GM13977 (cell line): ENCODE data around the gene PIM3.

Experiments used
- DNase-seq: peaks from one replicate; pipeline ENCODE4 v3.0.0; 2012; ENCODE audit warnings: low spot score
- in situ Hi-C: fragments of 300-500 bp; cut with MboI; formaldehyde crosslinking; loops from one replicate; pipeline ENCODE4 v1.12.0; 2022; ENCODE audit warnings: low sequenced_read_pairs, low pct_unique_long_range_greater_than_20kb, mixed read lengths, inconsistent platforms; ENCODE audit not compliant: unreplicated experiment
- TF ChIP-seq, protein P1 (sequence below): IDR thresholded peaks from 2 replicates; pipeline ENCODE4 v1.5.1; 2012; ENCODE audit warnings: mild to moderate bottlenecking, control low read depth; ENCODE audit not compliant: insufficient read depth; ENCODE audit errors: extremely low read depth, missing control alignments

Gene PIM3

DNA sequence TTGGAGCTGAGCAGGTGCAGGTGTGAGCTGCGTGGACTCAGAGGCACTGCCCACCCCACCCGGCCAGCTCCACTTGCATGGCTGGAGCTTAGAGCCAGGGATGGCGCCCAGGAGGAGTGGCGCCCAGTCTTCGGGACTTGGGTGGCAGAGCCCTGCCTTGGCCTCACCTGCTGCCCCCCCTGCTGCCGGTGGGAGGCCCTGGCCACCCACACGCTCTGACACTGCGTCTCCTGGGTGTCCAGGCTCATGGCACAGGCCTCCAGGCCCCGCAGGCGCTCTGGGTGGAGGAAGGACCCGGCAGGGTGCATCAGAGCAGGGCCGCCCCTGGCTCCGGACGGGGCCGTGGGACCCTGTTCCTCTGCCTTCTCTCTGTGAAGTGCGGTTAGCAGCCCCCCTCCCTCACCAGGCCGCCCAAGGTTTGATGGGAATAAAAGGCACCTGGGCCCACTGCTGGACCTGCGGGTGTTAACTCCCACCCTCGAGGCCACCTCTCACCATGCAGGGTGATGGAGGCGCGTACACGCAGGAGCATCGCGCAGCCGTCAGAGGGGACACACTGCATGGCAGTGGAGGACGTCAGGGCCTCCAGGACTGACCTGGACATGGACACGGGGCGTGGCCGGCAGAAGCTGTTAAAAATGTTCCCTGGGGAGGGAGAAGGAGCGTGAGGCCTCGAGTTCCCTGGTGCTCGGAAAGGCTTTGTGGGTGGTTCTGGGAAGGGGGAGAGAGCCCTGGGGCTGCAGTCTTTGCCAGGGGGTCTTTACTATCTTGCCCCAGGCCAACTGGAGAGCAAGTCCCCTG is 40.2 kb downstream of the PIM3 start:
- TF ChIP-seq, protein P1, sequence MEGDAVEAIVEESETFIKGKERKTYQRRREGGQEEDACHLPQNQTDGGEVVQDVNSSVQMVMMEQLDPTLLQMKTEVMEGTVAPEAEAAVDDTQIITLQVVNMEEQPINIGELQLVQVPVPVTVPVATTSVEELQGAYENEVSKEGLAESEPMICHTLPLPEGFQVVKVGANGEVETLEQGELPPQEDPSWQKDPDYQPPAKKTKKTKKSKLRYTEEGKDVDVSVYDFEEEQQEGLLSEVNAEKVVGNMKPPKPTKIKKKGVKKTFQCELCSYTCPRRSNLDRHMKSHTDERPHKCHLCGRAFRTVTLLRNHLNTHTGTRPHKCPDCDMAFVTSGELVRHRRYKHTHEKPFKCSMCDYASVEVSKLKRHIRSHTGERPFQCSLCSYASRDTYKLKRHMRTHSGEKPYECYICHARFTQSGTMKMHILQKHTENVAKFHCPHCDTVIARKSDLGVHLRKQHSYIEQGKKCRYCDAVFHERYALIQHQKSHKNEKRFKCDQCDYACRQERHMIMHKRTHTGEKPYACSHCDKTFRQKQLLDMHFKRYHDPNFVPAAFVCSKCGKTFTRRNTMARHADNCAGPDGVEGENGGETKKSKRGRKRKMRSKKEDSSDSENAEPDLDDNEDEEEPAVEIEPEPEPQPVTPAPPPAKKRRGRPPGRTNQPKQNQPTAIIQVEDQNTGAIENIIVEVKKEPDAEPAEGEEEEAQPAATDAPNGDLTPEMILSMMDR = no peak
- in situ Hi-C loops = no loop called here
- no peak for DNase-seq

DNA sequence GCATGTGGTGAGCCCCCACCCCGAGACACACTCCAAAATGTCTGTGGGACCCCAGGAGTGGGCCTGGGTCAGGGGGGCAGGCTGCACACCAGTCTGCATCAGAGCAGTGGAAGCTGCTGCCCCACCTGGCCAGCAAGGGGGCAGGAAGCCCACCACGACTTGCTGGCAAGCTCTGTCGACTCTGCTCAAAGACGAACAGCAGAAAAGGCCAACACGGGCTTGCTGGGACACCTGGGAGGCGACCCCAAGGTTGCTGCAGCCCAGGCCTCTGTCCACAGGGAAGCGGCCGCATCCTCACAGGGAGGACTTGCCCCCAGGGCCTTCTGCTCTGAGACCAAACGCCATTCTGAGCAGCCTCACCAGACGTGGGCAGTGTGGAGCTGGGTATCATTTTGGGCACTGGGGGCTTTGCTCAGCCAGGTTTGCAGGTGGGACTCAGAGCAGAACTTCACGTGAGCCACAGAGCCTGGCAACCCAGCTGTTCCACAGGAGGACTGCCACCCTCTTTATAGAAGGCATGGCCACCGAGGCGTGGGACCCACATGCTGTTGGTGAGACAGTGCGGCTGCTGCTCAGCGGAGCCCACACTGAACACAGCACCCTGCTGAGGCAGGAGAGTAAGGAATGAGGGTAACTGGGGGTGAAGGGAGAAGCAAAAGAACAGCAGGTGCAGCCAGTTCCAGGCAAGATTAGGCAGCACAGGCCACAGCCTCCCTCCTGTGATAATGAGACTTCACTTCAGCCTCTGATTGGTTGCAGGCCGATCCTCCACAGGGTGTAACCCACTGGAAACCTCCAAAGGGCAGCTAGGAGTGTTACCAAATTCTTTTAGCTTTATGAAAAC is 41.0 kb downstream of the PIM3 start:
- in situ Hi-C loops = no loop called here
- TF ChIP-seq, protein P1 = no peak
- DNase-seq = no peak

DNA sequence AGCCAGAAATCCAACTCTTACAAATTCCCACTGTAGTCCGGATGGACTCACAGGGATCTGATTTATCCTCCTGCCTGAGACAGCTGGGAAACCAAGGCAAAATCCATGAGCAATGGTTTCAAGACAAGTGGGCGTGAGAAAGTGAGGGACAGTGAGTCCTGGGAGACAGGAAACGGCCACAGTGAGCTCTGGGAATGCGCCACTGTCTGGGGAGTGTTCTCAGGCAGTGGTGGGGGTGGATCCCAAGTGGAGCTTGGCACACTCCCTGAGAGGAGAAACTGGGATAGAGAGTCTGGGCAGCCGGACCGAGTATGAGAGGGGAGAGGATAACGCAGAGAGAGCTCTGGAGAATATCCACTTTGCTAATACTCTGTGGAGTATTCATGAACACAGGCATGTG is 42.2 kb downstream of the PIM3 start:
- in situ Hi-C loops = no loop called here
- no peak for DNase-seq
- TF ChIP-seq, protein P1 = no peak

DNA sequence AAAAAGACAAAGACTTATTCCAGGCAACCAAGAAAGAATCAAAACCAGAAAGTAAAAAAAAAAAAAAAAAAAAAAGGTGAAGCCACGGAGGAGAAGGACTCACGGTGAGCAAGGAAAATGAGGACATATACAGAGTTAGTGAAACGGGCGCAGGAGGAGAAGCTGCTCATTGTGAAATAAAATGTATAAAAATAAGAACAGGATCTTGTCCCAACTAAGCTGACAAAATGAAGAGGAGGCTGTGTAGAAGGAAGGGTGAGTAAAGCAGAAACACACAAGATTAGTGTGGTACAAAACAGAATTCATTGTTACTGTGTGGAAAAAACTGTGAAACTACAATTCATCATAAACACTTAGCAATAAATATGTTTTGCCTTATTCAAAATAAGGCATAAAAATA is 44.3 kb downstream of the PIM3 start:
- in situ Hi-C loops = no loop called here
- TF ChIP-seq, protein P1 = no peak
- no peak for DNase-seq

DNA sequence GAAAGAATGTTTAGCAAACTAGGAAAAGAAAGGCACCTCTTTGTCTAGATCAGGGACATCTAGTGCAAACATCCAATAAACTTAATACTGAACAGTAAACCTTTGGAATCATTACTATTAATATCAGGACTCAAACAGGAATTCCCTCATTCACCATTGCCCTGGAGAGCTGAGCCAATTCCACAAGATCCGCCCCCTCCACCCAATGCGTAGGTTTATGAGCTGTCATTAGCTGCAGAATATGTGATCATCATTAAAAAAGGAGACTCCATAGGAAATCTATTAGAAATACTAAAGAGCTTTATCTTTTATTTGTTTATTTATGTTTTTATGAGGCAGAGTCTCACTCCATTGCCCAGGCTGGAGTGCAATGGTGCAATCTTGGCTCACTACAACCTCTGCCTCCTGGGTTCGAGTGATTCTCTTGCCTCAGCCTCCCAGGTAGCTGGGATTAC is 46.5 kb downstream of the PIM3 start:
- TF ChIP-seq, protein P1 = no peak
- no peak for DNase-seq
- in situ Hi-C loops = no loop called here

DNA sequence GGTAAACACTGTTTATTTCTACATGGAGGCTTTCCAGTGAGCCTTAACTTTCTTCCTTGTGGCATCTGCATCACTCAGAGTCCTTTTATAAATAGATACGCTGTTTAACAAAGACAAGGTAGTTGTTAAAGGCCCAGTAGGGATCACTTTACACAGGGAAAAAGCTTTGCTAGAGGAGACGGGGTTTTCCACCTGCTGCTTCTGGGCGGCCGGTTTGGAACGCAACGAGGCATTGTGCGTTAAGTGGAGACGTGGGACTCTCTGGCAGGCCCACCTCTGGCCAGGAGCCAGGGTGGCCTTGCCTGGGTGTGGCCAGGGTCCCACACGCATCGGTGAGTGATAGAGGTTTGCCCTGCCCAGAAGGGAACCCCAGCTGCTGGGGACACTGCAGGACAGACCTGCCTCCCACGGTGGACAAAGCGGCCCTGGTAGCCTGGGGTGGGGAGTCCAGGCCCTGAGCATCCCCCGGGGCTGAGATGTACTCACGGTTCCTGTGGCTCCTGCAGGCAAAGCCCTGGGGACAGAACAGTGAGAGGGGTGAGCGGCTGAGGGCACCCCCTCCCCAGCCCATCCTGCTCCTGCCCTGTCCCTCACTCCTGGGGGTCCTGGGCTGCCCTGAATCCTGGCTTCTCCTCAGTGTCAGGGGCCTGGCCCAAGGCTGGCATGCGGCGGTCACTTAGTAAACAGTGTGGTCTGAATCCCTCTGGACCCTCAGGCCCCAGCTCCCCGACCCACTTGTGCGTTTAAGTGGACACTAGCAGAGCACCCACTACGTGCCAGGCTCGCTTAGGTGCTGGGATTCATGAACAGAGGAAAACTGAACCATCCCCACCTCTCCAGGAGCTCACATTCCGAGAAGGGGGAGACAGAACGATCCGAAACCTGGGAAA is 47.8 kb downstream of the PIM3 start:
- no peak for DNase-seq
- in situ Hi-C loops = no loop called here
- TF ChIP-seq, protein P1 = no peak
